ENCODE data around the gene DSC2. TPM values are rescaled to one million over a fixed set of nuclear protein-coding genes. Genes with fewer than 3 reads are reported as not detected.
"Not testable (repeated sequence)": the region's sequence is repeated elsewhere in the genome, so short reads cannot be mapped to it uniquely, and the experiment has no call there.

The DSC2 gene
- total RNA-seq, 2 donors from 2014 or later = 141 to 184 TPM

- H3K36me3 ChIP-seq = no peaks in the 10 kb centered on the region
- H3K27ac ChIP-seq = no peak overlapping the region
- no peaks in the 10 kb centered on the region for H3K9me3 ChIP-seq
- H3K27me3 ChIP-seq = peaks cover 40% of the 10 kb centered on the region
- intact Hi-C loops (cut with DNase I) = no loop called here
- H3K4me3 ChIP-seq = no peak overlapping the region
- no peak overlapping the region for H3K9ac ChIP-seq (ENCODE audit: low read depth in 2 of 2, low read length in 2 of 2)
- no peak for DNase-seq
- TF ChIP-seq CTCF (IDR thresholded peaks at IDR 0.05) = no peak
- H3K4me1 ChIP-seq = peaks cover 2% of the 10 kb centered on the region
Observed at GRCh38 chr18:31040686-31041270, 61.4 kb downstream of the DSC2 start.

GRCh38 chr18:31039426-31039825 is 62.8 kb downstream of the DSC2 start:
- no peak for TF ChIP-seq CTCF (IDR thresholded peaks at IDR 0.05)
- H3K4me1 ChIP-seq = peaks cover 2% of the 10 kb centered on the region

GRCh38 chr18:31037686-31038085 is 64.5 kb downstream of the DSC2 start:
- H3K4me1 ChIP-seq; H3K4me3 ChIP-seq; H3K9me3 ChIP-seq; H3K36me3 ChIP-seq; intact Hi-C loops (cut with DNase I); H3K9ac ChIP-seq (ENCODE audit: low read depth in 2 of 2, low read length in 2 of 2); DNase-seq; H3K27ac ChIP-seq: not testable (repeated sequence)
- peaks cover 25% of the 10 kb centered on the region for H3K27me3 ChIP-seq

More at GRCh38 chr18:31039426-31039825, 62.8 kb downstream of the DSC2 start:
- intact Hi-C loops (cut with DNase I) = no loop called here
- Histone ChIP-seq H3K27me3 (peaks cover 40% of the 10 kb centered on the region), H3K9me3 (no peaks in the 10 kb centered on the region), H3K27ac (no peak overlapping the region), H3K4me3 (no peak overlapping the region), H3K9ac (ENCODE audit: low read depth in 2 of 2, low read length in 2 of 2) (no peak overlapping the region), H3K36me3 (no peaks in the 10 kb centered on the region)
- DNase-seq = no peak

GRCh38 chr18:31034541-31034940 is 67.7 kb downstream of the DSC2 start:
- no peaks in the 10 kb centered on the region for H3K4me1 ChIP-seq
- intact Hi-C loops (cut with DNase I) = no loop called here
- no peak for DNase-seq

GRCh38 chr18:31030574-31031278 is 71.5 kb downstream of the DSC2 start:
- no peak for DNase-seq
- Histone ChIP-seq H3K9me3 (no peaks in the 10 kb centered on the region), H3K27me3 (no peaks in the 10 kb centered on the region), H3K4me3 (no peak overlapping the region), H3K9ac (ENCODE audit: low read depth in 2 of 2, low read length in 2 of 2) (no peak overlapping the region), H3K36me3 (no peaks in the 10 kb centered on the region), H3K4me1 (no peaks in the 10 kb centered on the region), H3K27ac (no peak overlapping the region)
- no peak for TF ChIP-seq CTCF (IDR thresholded peaks at IDR 0.05)
- intact Hi-C loops (cut with DNase I) = no loop called here

More at GRCh38 chr18:31034541-31034940, 67.7 kb downstream of the DSC2 start:
- Histone ChIP-seq H3K36me3 (no peaks in the 10 kb centered on the region), H3K9me3 (no peaks in the 10 kb centered on the region), H3K27me3 (no peaks in the 10 kb centered on the region), H3K27ac (no peak overlapping the region), H3K9ac (ENCODE audit: low read depth in 2 of 2, low read length in 2 of 2) (no peak overlapping the region), H3K4me3 (no peak overlapping the region)
- no peak for TF ChIP-seq CTCF (IDR thresholded peaks at IDR 0.05)
